Measurements from ENCODE around the gene TMOD1.

TMOD1 gene

GRCh38 chr9:97632985-97633858 lies 131.8 kb downstream of the TMOD1 start, which contains the start of the genes NCBP1 and TSTD2:
Gene NCBP1 (plus strand): TSS chr9:97633821. CDS start chr9:97633882, 61 bp downstream.
Gene TSTD2 (minus strand): TSS chr9:97633368. CDS start chr9:97627562, 5,806 bp downstream.
- TF ChIP-seq GATA2 (IDR thresholded peaks at IDR 0.05; ENCODE audit: low read depth, low read length) (no peak), GATA3 (IDR thresholded peaks at IDR 0.05; ENCODE audit: low read depth, low read length) (no peak)

- no peak for TF ChIP-seq GATA3 (IDR thresholded peaks at IDR 0.05; ENCODE audit: low read depth, low read length)
- TF ChIP-seq GATA2 (IDR thresholded peaks at IDR 0.05; ENCODE audit: low read depth, low read length) = no peak
Measured at GRCh38 chr9:97633859-97634490, 132.5 kb downstream of the TMOD1 start.

GRCh38 chr9:97635026-97635425 lies 133.6 kb downstream of the TMOD1 start:
- TF ChIP-seq GATA3 (IDR thresholded peaks at IDR 0.05; ENCODE audit: low read depth, low read length) = no peak
- TF ChIP-seq GATA2 (IDR thresholded peaks at IDR 0.05; ENCODE audit: low read depth, low read length) = no peak

- TF ChIP-seq GATA2 (IDR thresholded peaks at IDR 0.05; ENCODE audit: low read depth, low read length) (no peak; the same call in 1 of the 2 replicates), GATA3 (IDR thresholded peaks at IDR 0.05; ENCODE audit: low read depth, low read length) (no peak)
Measured at GRCh38 chr9:97636903-97637302, 135.4 kb downstream of the TMOD1 start.

- TF ChIP-seq GATA3 (IDR thresholded peaks at IDR 0.05; ENCODE audit: low read depth, low read length) = no peak
- no peak for TF ChIP-seq GATA2 (IDR thresholded peaks at IDR 0.05; ENCODE audit: low read depth, low read length)
Measured at GRCh38 chr9:97638666-97639065, 137.2 kb downstream of the TMOD1 start.

- no peak for TF ChIP-seq GATA3 (IDR thresholded peaks at IDR 0.05; ENCODE audit: low read depth, low read length)
- TF ChIP-seq GATA2 (IDR thresholded peaks at IDR 0.05; ENCODE audit: low read depth, low read length) = no peak
Measured at GRCh38 chr9:97640325-97640724, 138.9 kb downstream of the TMOD1 start.

- TF ChIP-seq GATA2 (IDR thresholded peaks at IDR 0.05; ENCODE audit: low read depth, low read length) (no peak), GATA3 (IDR thresholded peaks at IDR 0.05; ENCODE audit: low read depth, low read length) (no peak)
Measured at GRCh38 chr9:97645720-97646119, 144.3 kb downstream of the TMOD1 start.

GRCh38 chr9:97647996-97648395 lies 146.5 kb downstream of the TMOD1 start:
- TF ChIP-seq GATA3 (IDR thresholded peaks at IDR 0.05; ENCODE audit: low read depth, low read length) (no peak), GATA2 (IDR thresholded peaks at IDR 0.05; ENCODE audit: low read depth, low read length) (no peak)

Measured in SH-SY5Y (cell line).